Keratinocyte (primary cell): ENCODE data around the gene METTL4. TPM values are rescaled to one million over a fixed set of nuclear protein-coding genes. Genes with fewer than 3 reads are reported as not detected.

ENCODE experiments used
- DNase-seq: peaks from one replicate; pipeline ENCODE4 v3.0.0-alpha.2; 2011; ENCODE audit warnings: low read depth, missing footprints, low spot score
- FAIRE-seq: peaks from 2 replicates; lab custom pipeline; 2011; peaks lifted over from hg19 to GRCh38; lab: Jason Lieb, UNC
- H2AFZ ChIP-seq: 2 replicates; pipeline ENCODE4 v1.6.0; 2012; ENCODE audit warnings: low read length, control low read depth, inconsistent platforms; ENCODE audit not compliant: control insufficient read depth
- H3K27ac ChIP-seq: 2 replicates; pipeline ENCODE4 v1.5.1; 2011; ENCODE audit warnings: low read length; ENCODE audit not compliant: control insufficient read depth, insufficient read depth
- H3K27me3 ChIP-seq: 3 replicates; pipeline ENCODE4 v1.6.0; 2011; ENCODE audit warnings: low read length; ENCODE audit not compliant: control insufficient read depth, insufficient read depth; ENCODE audit errors: extremely low read depth
- H3K36me3 ChIP-seq, 2 experiments: 2 replicates in 1 of 2; 3 replicates in 1 of 2; pipeline ENCODE4 v1.5.1; 2011; ENCODE audit warnings: low read length in 2 of 2, mild to moderate bottlenecking in 1 of 2; ENCODE audit not compliant: control insufficient read depth in 2 of 2, insufficient read depth in 2 of 2; ENCODE audit errors: extremely low read depth in 1 of 2
- H3K4me1 ChIP-seq: 3 replicates; pipeline ENCODE4 v1.5.1; 2011; ENCODE audit warnings: low read length; ENCODE audit not compliant: control insufficient read depth, insufficient read depth; ENCODE audit errors: extremely low read depth
- H3K4me2 ChIP-seq: 3 replicates; pipeline ENCODE4 v1.6.0; 2011; ENCODE audit warnings: low read depth, low read length; ENCODE audit not compliant: control insufficient read depth, insufficient read depth; ENCODE audit errors: extremely low read depth
- H3K4me3 ChIP-seq, 3 experiments: fragments of 200-600 bp in 1 of 3; sonication (generic) in 1 of 3; 2 replicates in 2 of 3; 3 replicates in 1 of 3; pipeline ENCODE4 v1.5.1; 2011 to 2016; ENCODE audit warnings: low read length in 3 of 3, mild to moderate bottlenecking in 3 of 3, control low read depth in 2 of 3, inconsistent platforms in 1 of 3, low read depth in 1 of 3, mixed read lengths in 1 of 3, mixed run types in 1 of 3, moderate library complexity in 1 of 3; ENCODE audit not compliant: control insufficient read depth in 2 of 3, insufficient read depth in 2 of 3; ENCODE audit errors: extremely low read depth in 1 of 3
- H3K79me2 ChIP-seq: 2 replicates; pipeline ENCODE4 v1.6.0; 2012; ENCODE audit warnings: low read length; ENCODE audit not compliant: control insufficient read depth, insufficient read depth
- H3K9ac ChIP-seq: 3 replicates; pipeline ENCODE4 v1.6.0; 2011; ENCODE audit warnings: low read length; ENCODE audit not compliant: control insufficient read depth, insufficient read depth; ENCODE audit errors: extremely low read depth
- H3K9me1 ChIP-seq: 3 replicates; pipeline ENCODE4 v1.6.0; 2011; ENCODE audit warnings: low read length; ENCODE audit not compliant: control insufficient read depth, insufficient read depth; ENCODE audit errors: extremely low read depth
- H3K9me3 ChIP-seq: 2 replicates; pipeline ENCODE4 v1.5.1; 2012; ENCODE audit warnings: low read depth, low read length; ENCODE audit not compliant: control insufficient read depth
- H4K20me1 ChIP-seq: 3 replicates; pipeline ENCODE4 v1.6.0; 2011; ENCODE audit warnings: low read length; ENCODE audit not compliant: control insufficient read depth, insufficient read depth; ENCODE audit errors: extremely low read depth
- EZH2 ChIP-seq: IDR thresholded peaks from one replicate; pipeline ENCODE4 v1.6.1; 2012; ENCODE audit warnings: inconsistent platforms, mild to moderate bottlenecking, low read length, moderate library complexity
- dilution Hi-C: fragments of 300-500 bp; cut with MboI; formaldehyde crosslinking; loops from one replicate; pipeline ENCODE4 v1.7.0; 2020; ENCODE audit warnings: low sequenced_read_pairs; ENCODE audit not compliant: extremely low pct_ligation_motif_present
- polyA plus RNA-seq, 5 experiments: library from polyadenylated mRNA; depleted of rRNA in 3 of 5; stranded (reverse) in 3 of 5; stranded (forward) in 1 of 5; unstranded in 1 of 5; fragments of >200 nt; gene quantifications; 1 replicate in 1 of 5; 2 replicates in 3 of 5; 3 replicates in 1 of 5; pipeline versions ENCODE4 v1.2.1 to v1.2.3, GENCODE V29; 2011 to 2012; ENCODE audit warnings: missing spikeins in 2 of 5, low read depth in 1 of 5, low replicate concordance in 1 of 5
- TF ChIP-seq, protein P1 (sequence below), 3 experiments: IDR thresholded peaks in 1 of 3; conservative IDR thresholded peaks in 1 of 3; optimal IDR thresholded peaks in 1 of 3; 2 replicates in 2 of 3; 3 replicates in 1 of 3; pipeline versions ENCODE3 to v1.5.1; 2011; ENCODE audit warnings: low read length in 3 of 3, mild to moderate bottlenecking in 3 of 3, moderate library complexity in 2 of 3, control low read depth in 1 of 3, inconsistent platforms in 1 of 3; ENCODE audit not compliant: insufficient read depth in 2 of 3; ENCODE audit errors: extremely low read depth in 1 of 3

METTL4 gene
- polyA plus RNA-seq, 1 donor (not counting 4 experiments of a cell fraction or from before 2014, with no cell fraction given), result 10.2 TPM

- no peaks in the 10 kb centered on the region for H3K9me1 ChIP-seq
- no peak overlapping the region for H3K9ac ChIP-seq
- H3K4me3 ChIP-seq, result no peak overlapping the region
- no peaks in the 10 kb centered on the region for H4K20me1 ChIP-seq
- H3K9me3 ChIP-seq, result no peaks in the 10 kb centered on the region
- H2AFZ ChIP-seq, result no peak overlapping the region
- FAIRE-seq, result no peak
- H3K27ac ChIP-seq, result no peak overlapping the region
- no peaks in the 10 kb centered on the region for H3K36me3 ChIP-seq
- H3K4me2 ChIP-seq, result no peak overlapping the region
- no peak for DNase-seq
- H3K79me2 ChIP-seq, result no peaks in the 10 kb centered on the region
- dilution Hi-C loops, result no loop called here
- TF ChIP-seq, protein P1, sequence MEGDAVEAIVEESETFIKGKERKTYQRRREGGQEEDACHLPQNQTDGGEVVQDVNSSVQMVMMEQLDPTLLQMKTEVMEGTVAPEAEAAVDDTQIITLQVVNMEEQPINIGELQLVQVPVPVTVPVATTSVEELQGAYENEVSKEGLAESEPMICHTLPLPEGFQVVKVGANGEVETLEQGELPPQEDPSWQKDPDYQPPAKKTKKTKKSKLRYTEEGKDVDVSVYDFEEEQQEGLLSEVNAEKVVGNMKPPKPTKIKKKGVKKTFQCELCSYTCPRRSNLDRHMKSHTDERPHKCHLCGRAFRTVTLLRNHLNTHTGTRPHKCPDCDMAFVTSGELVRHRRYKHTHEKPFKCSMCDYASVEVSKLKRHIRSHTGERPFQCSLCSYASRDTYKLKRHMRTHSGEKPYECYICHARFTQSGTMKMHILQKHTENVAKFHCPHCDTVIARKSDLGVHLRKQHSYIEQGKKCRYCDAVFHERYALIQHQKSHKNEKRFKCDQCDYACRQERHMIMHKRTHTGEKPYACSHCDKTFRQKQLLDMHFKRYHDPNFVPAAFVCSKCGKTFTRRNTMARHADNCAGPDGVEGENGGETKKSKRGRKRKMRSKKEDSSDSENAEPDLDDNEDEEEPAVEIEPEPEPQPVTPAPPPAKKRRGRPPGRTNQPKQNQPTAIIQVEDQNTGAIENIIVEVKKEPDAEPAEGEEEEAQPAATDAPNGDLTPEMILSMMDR (optimal IDR thresholded peaks at IDR 0.05 in 1 of 3, IDR thresholded peaks at IDR 0.05 in 1 of 3, conservative IDR thresholded peaks at IDR 0.05 in 1 of 3; ENCODE audit: extremely low read depth in 1 of 3, insufficient read depth in 2 of 3, low read length in 3 of 3), result no peak
- no peak for TF ChIP-seq EZH2
- no peaks in the 10 kb centered on the region for H3K27me3 ChIP-seq
- H3K4me1 ChIP-seq, result no peaks in the 10 kb centered on the region
Observed at GRCh38 chr18:2557536-2557935, 13.8 kb downstream of the METTL4 start.

- Histone ChIP-seq H3K9me1 (no peaks in the 10 kb centered on the region), H3K9me3 (no peaks in the 10 kb centered on the region), H3K9ac (no peak overlapping the region), H3K4me3 (no peak overlapping the region), H3K4me2 (no peak overlapping the region), H3K27me3 (no peaks in the 10 kb centered on the region), H2AFZ (no peak overlapping the region), H4K20me1 (no peaks in the 10 kb centered on the region), H3K36me3 (no peaks in the 10 kb centered on the region), H3K27ac (no peak overlapping the region), H3K79me2 (no peaks in the 10 kb centered on the region), H3K4me1 (no peaks in the 10 kb centered on the region)
- FAIRE-seq, result no peak
- TF ChIP-seq, protein P1 (optimal IDR thresholded peaks at IDR 0.05 in 1 of 3, IDR thresholded peaks at IDR 0.05 in 1 of 3, conservative IDR thresholded peaks at IDR 0.05 in 1 of 3; ENCODE audit: extremely low read depth in 1 of 3, insufficient read depth in 2 of 3, low read length in 3 of 3), result no peak
- TF ChIP-seq EZH2, result no peak
- no peak for DNase-seq
- dilution Hi-C loops, result no loop called here
Observed at GRCh38 chr18:2555895-2556294, 15.4 kb downstream of the METTL4 start.
